GM19035 (cell line): ENCODE measurements around the gene HSD17B2.
A peak's percentile ranks its signal among the peaks of the same experiment; 100 is the strongest.
"Not testable (repeated sequence)": the region's sequence is repeated elsewhere in the genome, so short reads cannot be mapped to it uniquely, and the experiment has no call there.

Experiments
- ATAC-seq: cut with Tn5 transposase; IDR thresholded peaks from one replicate; pipeline ENCODE4 v1.9.1; 2021; ENCODE audit not compliant: unreplicated experiment

Gene HSD17B2

GRCh38 chr16:82074019-82074558, 39.0 kb downstream of the HSD17B2 start:
- no peak for ATAC-seq

- ATAC-seq = no peak
Measured at GRCh38 chr16:82078125-82078524, 43.1 kb downstream of the HSD17B2 start.

GRCh38 chr16:82079892-82080291, 44.8 kb downstream of the HSD17B2 start:
- no peak for ATAC-seq

- ATAC-seq = no peak
Measured at GRCh38 chr16:82081264-82081663, 46.2 kb downstream of the HSD17B2 start.

- no peak for ATAC-seq
Measured at GRCh38 chr16:82082097-82082496, 47.0 kb downstream of the HSD17B2 start.

- peak; percentile 72 for ATAC-seq
Measured at GRCh38 chr16:82082543-82083244, 47.6 kb downstream of the HSD17B2 start.

- ATAC-seq = no peak
Measured at GRCh38 chr16:82083710-82084353, 48.8 kb downstream of the HSD17B2 start.

- no peak for ATAC-seq
Measured at GRCh38 chr16:82085011-82085779, 50.1 kb downstream of the HSD17B2 start.

GRCh38 chr16:82088483-82088882, 53.4 kb downstream of the HSD17B2 start:
- no peak for ATAC-seq

- no peak for ATAC-seq
Measured at GRCh38 chr16:82091241-82091640, 56.2 kb downstream of the HSD17B2 start.

- no peak for ATAC-seq
Measured at GRCh38 chr16:82092711-82093110, 57.7 kb downstream of the HSD17B2 start.

GRCh38 chr16:82093666-82094300, 58.7 kb downstream of the HSD17B2 start:
- no peak for ATAC-seq

- ATAC-seq = no peak
Measured at GRCh38 chr16:82094942-82095540, 60.0 kb downstream of the HSD17B2 start.

GRCh38 chr16:82096641-82097040, 61.6 kb downstream of the HSD17B2 start:
- no peak for ATAC-seq

- ATAC-seq = no peak
Measured at GRCh38 chr16:82105107-82105506, 70.1 kb downstream of the HSD17B2 start.

GRCh38 chr16:82108100-82108499, 73.0 kb downstream of the HSD17B2 start:
- ATAC-seq = no peak

- no peak for ATAC-seq
Measured at GRCh38 chr16:82108774-82109173, 73.7 kb downstream of the HSD17B2 start.

- not testable (repeated sequence) for ATAC-seq
Measured at GRCh38 chr16:82109266-82109665, 74.2 kb downstream of the HSD17B2 start.

- ATAC-seq = no peak
Measured at GRCh38 chr16:82111944-82112343, 76.9 kb downstream of the HSD17B2 start.

- no peak for ATAC-seq
Measured at GRCh38 chr16:82113741-82114140, 78.7 kb downstream of the HSD17B2 start.

- ATAC-seq = no peak
Measured at GRCh38 chr16:82116535-82116934, 81.5 kb downstream of the HSD17B2 start.
